Nephron progenitor cell (in vitro differentiated cells): ENCODE data around the gene KCNJ6.
"Not testable (repeated sequence)": the region's sequence is repeated elsewhere in the genome, so short reads cannot be mapped to it uniquely, and the experiment has no call there.

ENCODE experiments used
- DNase-seq: peaks from one replicate; pipeline ENCODE4 v3.0.0; 2021
- H3K27ac Mint-ChIP-seq: 2 replicates; pipeline ENCODE4 v1.8.0; 2021; ENCODE audit warnings: mild to moderate bottlenecking, moderate library complexity, mixed read lengths
- H3K27me3 Mint-ChIP-seq: 2 replicates; pipeline ENCODE4 v1.8.0; 2021; ENCODE audit warnings: mild to moderate bottlenecking, low read depth, mixed read lengths; ENCODE audit not compliant: poor library complexity
- H3K36me3 Mint-ChIP-seq: 2 replicates; pipeline ENCODE4 v1.8.0; 2021; ENCODE audit warnings: low read depth, mixed read lengths
- H3K4me1 Mint-ChIP-seq: 2 replicates; pipeline ENCODE4 v1.8.0; 2021; ENCODE audit warnings: mixed read lengths
- H3K4me3 Mint-ChIP-seq: 2 replicates; pipeline ENCODE4 v1.8.0; 2021; ENCODE audit warnings: mild to moderate bottlenecking, moderate library complexity, mixed read lengths
- H3K9me3 Mint-ChIP-seq: 2 replicates; pipeline ENCODE4 v1.8.0; 2021; ENCODE audit warnings: mild to moderate bottlenecking, moderate library complexity, mixed read lengths
- TF ChIP-seq, protein P1 (sequence below): fragments of 200-600 bp; sonication (generic); IDR thresholded peaks from 2 replicates; pipeline ENCODE4 v1.5.0; 2021; ENCODE audit warnings: antibody characterized with exemption

Gene KCNJ6

DNA sequence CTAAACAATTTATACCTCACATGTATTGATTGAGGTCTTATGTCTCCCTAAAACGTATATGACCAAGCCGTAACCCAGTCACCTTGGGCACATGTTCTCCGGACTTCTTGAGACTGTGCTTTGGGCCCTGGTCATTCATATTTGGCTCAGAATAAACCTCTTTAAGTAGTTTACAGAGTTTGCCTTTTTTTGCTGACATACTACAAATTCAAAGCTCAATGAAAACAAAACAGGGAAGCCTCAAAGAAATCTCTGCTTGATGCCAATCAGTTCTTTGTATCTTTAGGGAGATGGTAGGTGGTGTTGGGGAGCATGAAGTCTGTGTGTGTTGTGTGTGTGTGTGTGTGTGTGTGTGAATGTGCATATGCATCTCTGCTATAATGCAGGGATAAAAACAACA, 247.0 kb downstream of the KCNJ6 start:
- Mint-ChIP-seq H3K4me1 (no peaks in the 10 kb centered on the region), H3K4me3 (no peak overlapping the region), H3K27me3 (peaks cover 51% of the 10 kb centered on the region), H3K27ac (no peak overlapping the region), H3K9me3 (peaks cover 7% of the 10 kb centered on the region), H3K36me3 (no peaks in the 10 kb centered on the region)
- TF ChIP-seq, protein P1, sequence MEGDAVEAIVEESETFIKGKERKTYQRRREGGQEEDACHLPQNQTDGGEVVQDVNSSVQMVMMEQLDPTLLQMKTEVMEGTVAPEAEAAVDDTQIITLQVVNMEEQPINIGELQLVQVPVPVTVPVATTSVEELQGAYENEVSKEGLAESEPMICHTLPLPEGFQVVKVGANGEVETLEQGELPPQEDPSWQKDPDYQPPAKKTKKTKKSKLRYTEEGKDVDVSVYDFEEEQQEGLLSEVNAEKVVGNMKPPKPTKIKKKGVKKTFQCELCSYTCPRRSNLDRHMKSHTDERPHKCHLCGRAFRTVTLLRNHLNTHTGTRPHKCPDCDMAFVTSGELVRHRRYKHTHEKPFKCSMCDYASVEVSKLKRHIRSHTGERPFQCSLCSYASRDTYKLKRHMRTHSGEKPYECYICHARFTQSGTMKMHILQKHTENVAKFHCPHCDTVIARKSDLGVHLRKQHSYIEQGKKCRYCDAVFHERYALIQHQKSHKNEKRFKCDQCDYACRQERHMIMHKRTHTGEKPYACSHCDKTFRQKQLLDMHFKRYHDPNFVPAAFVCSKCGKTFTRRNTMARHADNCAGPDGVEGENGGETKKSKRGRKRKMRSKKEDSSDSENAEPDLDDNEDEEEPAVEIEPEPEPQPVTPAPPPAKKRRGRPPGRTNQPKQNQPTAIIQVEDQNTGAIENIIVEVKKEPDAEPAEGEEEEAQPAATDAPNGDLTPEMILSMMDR = no peak
- no peak for DNase-seq

DNA sequence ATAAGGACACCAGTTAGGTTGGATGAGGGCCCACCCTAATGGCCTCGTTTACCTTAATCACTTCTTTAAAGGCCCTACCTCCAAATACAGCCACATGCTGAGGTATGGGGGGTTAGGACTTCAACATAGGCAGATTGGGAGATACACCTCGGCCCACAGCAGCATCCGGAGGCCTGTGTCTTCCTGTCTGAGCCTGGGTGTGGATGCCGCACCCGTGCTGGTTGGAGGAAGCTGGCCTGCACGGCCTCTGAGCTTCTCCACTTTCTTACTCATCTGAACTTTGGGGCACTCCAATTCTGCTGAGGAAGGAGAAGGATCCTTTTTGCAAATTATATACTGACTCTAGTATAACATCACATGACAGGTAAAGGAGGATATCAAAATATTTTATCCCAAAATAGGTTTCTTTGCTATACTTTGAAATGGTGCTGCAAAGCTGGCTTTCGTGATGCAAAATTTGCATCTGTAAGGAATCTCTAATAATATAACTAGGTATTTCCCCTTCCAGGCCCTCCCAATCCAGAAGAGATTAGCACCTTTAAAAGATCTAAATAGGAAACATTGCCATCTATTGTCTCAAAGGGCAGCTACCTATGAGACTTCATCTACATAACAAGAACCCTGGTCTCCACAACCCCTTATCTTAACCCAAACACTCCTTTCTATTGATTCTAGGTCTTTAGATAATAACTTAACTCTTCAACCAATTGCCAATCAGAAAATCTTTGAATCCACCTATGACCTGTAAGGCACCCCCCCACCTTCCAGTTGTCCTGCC, 247.6 kb downstream of the KCNJ6 start:
- DNase-seq = no peak
- Mint-ChIP-seq H3K27ac (no peak overlapping the region), H3K4me3 (no peak overlapping the region), H3K36me3 (no peaks in the 10 kb centered on the region), H3K27me3 (peaks cover 45% of the 10 kb centered on the region), H3K9me3 (peaks cover 11% of the 10 kb centered on the region), H3K4me1 (no peaks in the 10 kb centered on the region)
- TF ChIP-seq, protein P1 = no peak

DNA sequence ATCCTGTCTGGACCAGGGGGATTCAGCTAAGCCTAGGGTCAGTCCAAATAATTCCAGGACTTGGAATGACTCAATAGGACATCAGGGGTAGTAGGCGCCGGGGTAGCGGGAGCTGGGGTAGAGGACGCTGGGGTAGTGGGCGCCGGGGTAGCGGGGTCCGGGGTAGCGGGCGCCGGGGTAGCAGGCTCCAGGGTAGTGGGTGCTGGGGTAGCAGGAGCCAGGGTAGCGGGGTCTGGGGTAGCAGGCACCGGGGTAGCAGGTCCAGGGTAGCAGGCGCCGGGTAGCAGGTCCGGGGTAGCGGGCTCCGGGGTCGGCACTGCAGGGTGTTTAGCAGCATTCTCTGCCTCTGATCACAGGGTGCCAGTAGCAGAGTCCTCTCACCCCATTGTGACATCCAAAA, 248.9 kb downstream of the KCNJ6 start:
- H3K36me3 Mint-ChIP-seq = no peaks in the 10 kb centered on the region
- H3K9me3 Mint-ChIP-seq = peaks cover 11% of the 10 kb centered on the region
- TF ChIP-seq, protein P1 = no peak
- DNase-seq = no peak
- H3K4me3 Mint-ChIP-seq = no peak overlapping the region
- H3K4me1 Mint-ChIP-seq = no peaks in the 10 kb centered on the region
- peaks cover 33% of the 10 kb centered on the region for H3K27me3 Mint-ChIP-seq
- H3K27ac Mint-ChIP-seq = no peak overlapping the region

DNA sequence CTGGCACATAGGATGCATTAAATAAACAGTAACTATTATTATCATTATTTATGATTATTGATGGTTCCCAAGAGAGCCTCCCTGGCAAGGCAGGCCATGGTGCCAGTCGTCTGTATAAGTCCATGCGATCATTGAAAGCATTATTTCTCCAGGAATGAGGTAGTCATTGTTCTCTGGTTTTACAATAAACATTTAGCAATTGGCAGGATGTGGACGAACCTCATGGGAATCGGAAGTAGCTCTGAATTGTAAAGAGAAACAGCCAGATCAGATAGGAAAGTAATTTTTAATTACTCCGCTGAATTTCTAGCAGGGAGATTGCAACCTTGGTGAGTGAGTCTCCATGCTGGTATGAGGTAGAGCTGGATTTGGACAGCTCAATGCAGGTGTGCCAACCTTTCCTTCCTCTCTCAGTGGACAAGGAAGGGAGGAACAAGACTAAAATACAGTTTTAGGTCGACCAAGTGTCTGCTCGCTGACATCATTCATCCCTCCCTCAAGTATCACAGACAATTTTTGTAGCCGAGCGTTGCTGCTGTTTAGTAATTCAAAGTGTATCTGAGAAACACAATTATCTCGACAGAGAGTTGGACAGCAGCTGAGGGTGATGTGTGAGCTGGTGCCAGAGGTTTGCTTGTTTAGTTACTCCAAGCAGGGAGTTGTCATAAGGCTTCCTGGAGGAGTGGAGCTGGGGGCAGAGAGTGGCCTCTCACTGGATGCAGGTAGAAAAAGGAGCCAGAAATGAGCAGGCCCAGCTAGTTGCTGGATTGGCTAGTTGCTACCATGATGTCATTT, 250.8 kb downstream of the KCNJ6 start:
- peaks cover 11% of the 10 kb centered on the region for H3K9me3 Mint-ChIP-seq
- no peak for DNase-seq
- TF ChIP-seq, protein P1 = no peak
- no peak overlapping the region for H3K27ac Mint-ChIP-seq
- no peaks in the 10 kb centered on the region for H3K4me1 Mint-ChIP-seq
- H3K4me3 Mint-ChIP-seq = no peak overlapping the region
- peaks cover 15% of the 10 kb centered on the region for H3K27me3 Mint-ChIP-seq
- no peaks in the 10 kb centered on the region for H3K36me3 Mint-ChIP-seq

DNA sequence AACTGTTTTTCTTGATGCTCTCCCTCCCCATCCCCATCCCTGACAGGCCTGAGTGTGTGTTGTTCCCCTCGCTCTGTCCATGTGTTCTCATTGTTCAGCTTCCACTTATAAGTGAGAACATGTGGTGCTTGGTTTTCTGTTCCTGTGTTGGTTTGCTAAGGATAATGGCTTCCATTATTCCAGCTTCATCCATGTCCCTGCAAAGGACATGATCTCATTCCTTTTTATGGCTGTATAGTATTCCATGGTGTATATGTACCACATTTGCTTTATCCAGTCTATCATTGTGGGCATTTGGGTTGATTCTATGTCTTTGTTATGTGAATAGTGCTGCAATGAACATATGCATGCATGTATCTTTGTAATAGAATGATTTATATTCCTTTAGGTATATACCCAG, 254.0 kb downstream of the KCNJ6 start:
- not testable (repeated sequence) for H3K36me3 Mint-ChIP-seq, DNase-seq, H3K4me3 Mint-ChIP-seq, H3K27ac Mint-ChIP-seq
- Mint-ChIP-seq H3K27me3 (peaks cover 14% of the 10 kb centered on the region), H3K4me1 (peaks cover 14% of the 10 kb centered on the region), H3K9me3 (peaks cover 11% of the 10 kb centered on the region)

DNA sequence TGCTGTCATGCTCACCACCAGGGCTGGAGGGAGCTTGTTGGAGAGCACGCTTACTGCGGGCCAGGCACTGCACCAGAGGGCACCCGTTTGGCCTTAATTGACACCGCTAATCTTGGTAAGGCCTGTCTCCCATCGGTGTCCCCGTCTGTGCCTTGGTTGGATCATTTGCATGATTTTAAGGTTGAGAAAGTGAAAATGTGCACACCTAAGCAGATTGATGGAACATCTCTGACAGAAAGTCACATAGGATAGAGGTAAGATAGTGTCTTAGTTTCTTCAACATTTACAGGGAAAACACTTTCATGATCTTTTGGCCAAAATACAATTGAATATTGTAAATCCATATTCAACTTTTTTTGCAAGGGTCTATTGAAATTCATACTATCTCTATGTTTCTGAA, 255.5 kb downstream of the KCNJ6 start:
- Mint-ChIP-seq H3K27ac (no peak overlapping the region), H3K27me3 (peaks cover 12% of the 10 kb centered on the region), H3K36me3 (no peaks in the 10 kb centered on the region), H3K4me1 (peaks cover 14% of the 10 kb centered on the region), H3K4me3 (no peak overlapping the region), H3K9me3 (peaks cover 10% of the 10 kb centered on the region)
- no peak for DNase-seq
- TF ChIP-seq, protein P1 = no peak
